Fibroblast of lung (primary cell): ENCODE data around the gene STIM1. TPM values are rescaled to one million over a fixed set of nuclear protein-coding genes. Genes with fewer than 3 reads are reported as not detected.
A peak's percentile ranks its signal among the peaks of the same experiment; 100 is the strongest.

Experiments used
- DNase-seq, 2 donors: peaks; one replicate each; pipeline versions ENCODE4 v3.0.0 to v3.0.0-alpha.2; 2010; ENCODE audit warnings: low read depth in 2 of 2
- H2AFZ ChIP-seq: 2 replicates; pipeline ENCODE4 v1.5.1; 2012; ENCODE audit warnings: low read length, control low read depth, inconsistent platforms
- H3K27ac ChIP-seq: 2 replicates; pipeline ENCODE4 v1.5.1; 2011; ENCODE audit warnings: low read length, control low read depth; ENCODE audit not compliant: insufficient read depth
- H3K27me3 ChIP-seq: 2 replicates; pipeline ENCODE4 v1.5.1; 2011; ENCODE audit warnings: mild to moderate bottlenecking, low read length; ENCODE audit not compliant: control insufficient read depth, insufficient read depth
- H3K36me3 ChIP-seq: 2 replicates; pipeline ENCODE4 v1.5.1; 2011; ENCODE audit warnings: low read length; ENCODE audit not compliant: control insufficient read depth, insufficient read depth
- H3K4me1 ChIP-seq: 2 replicates; pipeline ENCODE4 v1.5.1; 2011; ENCODE audit warnings: low read length; ENCODE audit not compliant: control insufficient read depth, insufficient read depth; ENCODE audit errors: extremely low read depth
- H3K4me2 ChIP-seq: 2 replicates; pipeline ENCODE4 v1.5.1; 2011; ENCODE audit warnings: low read length, control low read depth; ENCODE audit not compliant: insufficient read depth; ENCODE audit errors: extremely low read depth
- H3K4me3 ChIP-seq, 4 experiments: fragments of 200-600 bp in 1 of 4; sonication (generic) in 1 of 4; replicated peaks in 1 of 4; 2 replicates each; pipeline ENCODE4 v1.5.1; 2011 to 2016; ENCODE audit warnings: low read length in 4 of 4, low read depth in 3 of 4, mild to moderate bottlenecking in 3 of 4, control low read depth in 2 of 4, inconsistent platforms in 1 of 4, mixed read lengths in 1 of 4; ENCODE audit not compliant: insufficient read depth in 1 of 4; ENCODE audit errors: control extremely low read depth in 1 of 4
- H3K79me2 ChIP-seq: 2 replicates; pipeline ENCODE4 v1.5.1; 2012; ENCODE audit warnings: mild to moderate bottlenecking, low read length, inconsistent platforms; ENCODE audit not compliant: control insufficient read depth, insufficient read depth
- H3K9ac ChIP-seq: 2 replicates; pipeline ENCODE4 v1.5.1; 2011; ENCODE audit warnings: mild to moderate bottlenecking, low read length, control low read depth; ENCODE audit not compliant: insufficient read depth
- H3K9me3 ChIP-seq: 2 replicates; pipeline ENCODE4 v1.5.1; 2012; ENCODE audit warnings: low read depth, low read length; ENCODE audit not compliant: control insufficient read depth, insufficient read depth
- H4K20me1 ChIP-seq: 2 replicates; pipeline ENCODE4 v1.5.1; 2011; ENCODE audit warnings: low read length; ENCODE audit not compliant: control insufficient read depth, insufficient read depth; ENCODE audit errors: extremely low read depth
- EZH2 ChIP-seq: IDR thresholded peaks from 2 replicates; pipeline ENCODE4 v1.5.1; 2012; ENCODE audit warnings: low read length, control low read depth, mild to moderate bottlenecking; ENCODE audit errors: missing control alignments
- polyA plus RNA-seq, 2 donors: library from polyadenylated mRNA; depleted of rRNA in 1 of 2; stranded (reverse) in 1 of 2; unstranded in 1 of 2; fragments of >200 nt; gene quantifications; 2 replicates each; pipeline ENCODE4 v1.2.1, GENCODE V29; 2011 to 2012; ENCODE audit warnings: missing spikeins in 1 of 2
- total RNA-seq: library from RNA; depleted of rRNA; stranded (reverse); fragments of >200 nt; gene quantifications from 2 replicates; pipeline ENCODE4 v1.2.1, GENCODE V29; 2014
- TF ChIP-seq, protein P1 (sequence below), 2 donors: IDR thresholded peaks in 1 of 2; conservative IDR thresholded peaks in 1 of 2; 1 replicate in 1 of 2; 2 replicates in 1 of 2; pipeline ENCODE4 v1.5.1; 2011 to 2012; ENCODE audit warnings: low read length in 2 of 2, control low read depth in 1 of 2, inconsistent platforms in 1 of 2, low read depth in 1 of 2, mild to moderate bottlenecking in 1 of 2

The STIM1 gene
- total and polyA plus RNA-seq, 2 donors (not counting 1 experiment from before 2014, with no cell fraction given), result 38.1 to 44.6 TPM

DNA sequence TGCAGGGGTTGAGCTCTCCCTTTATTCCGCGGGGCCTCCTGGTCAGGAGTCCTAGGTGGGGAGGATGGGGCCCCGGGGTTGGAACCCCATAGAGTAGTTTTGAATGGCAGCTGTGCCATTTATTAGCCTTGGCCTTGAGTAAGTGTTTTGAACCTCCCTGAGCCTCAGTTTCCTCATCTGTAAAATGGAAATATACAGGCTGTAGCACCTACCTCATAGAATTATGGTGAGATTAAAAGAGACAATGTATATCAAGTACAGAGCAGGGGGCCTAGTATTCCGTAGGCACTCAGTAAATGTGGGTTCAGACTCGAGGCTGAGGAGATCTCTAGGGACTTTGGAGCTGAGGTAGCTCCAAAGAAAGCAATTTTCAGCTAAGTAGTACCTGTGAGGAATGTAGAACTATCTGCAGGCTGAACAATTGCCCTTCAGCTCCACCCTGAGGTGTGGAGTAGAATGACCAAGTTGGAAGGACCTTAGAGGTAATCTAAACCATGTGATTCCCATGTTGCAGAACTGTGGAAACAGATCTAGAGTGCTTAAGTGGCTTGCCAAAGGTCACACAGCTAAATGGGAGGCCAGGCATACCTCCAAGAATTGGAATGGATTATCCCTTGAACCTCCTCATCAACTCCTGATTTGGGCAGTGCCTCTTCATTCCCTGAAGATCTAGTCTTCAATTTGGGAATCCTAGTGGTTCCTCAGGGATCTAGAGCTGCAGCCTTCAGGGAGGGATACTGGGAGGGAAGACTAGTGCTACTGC lies 46.4 kb upstream of the STIM1 start:
- peak; percentile 33 to 43 for DNase-seq
- peak overlapping the region; percentile 60 for H3K4me2 ChIP-seq
- TF ChIP-seq, protein P1, sequence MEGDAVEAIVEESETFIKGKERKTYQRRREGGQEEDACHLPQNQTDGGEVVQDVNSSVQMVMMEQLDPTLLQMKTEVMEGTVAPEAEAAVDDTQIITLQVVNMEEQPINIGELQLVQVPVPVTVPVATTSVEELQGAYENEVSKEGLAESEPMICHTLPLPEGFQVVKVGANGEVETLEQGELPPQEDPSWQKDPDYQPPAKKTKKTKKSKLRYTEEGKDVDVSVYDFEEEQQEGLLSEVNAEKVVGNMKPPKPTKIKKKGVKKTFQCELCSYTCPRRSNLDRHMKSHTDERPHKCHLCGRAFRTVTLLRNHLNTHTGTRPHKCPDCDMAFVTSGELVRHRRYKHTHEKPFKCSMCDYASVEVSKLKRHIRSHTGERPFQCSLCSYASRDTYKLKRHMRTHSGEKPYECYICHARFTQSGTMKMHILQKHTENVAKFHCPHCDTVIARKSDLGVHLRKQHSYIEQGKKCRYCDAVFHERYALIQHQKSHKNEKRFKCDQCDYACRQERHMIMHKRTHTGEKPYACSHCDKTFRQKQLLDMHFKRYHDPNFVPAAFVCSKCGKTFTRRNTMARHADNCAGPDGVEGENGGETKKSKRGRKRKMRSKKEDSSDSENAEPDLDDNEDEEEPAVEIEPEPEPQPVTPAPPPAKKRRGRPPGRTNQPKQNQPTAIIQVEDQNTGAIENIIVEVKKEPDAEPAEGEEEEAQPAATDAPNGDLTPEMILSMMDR (conservative IDR thresholded peaks at IDR 0.05 in 1 of 2, IDR thresholded peaks at IDR 0.05 in 1 of 2; ENCODE audit: low read depth in 1 of 2, low read length in 2 of 2), result peak; percentile 14 to 22
- TF ChIP-seq EZH2, result no peak
- no peaks in the 10 kb centered on the region for H3K36me3 ChIP-seq
- H3K4me1 ChIP-seq, result no peaks in the 10 kb centered on the region
- no peaks in the 10 kb centered on the region for H4K20me1 ChIP-seq
- peak overlapping the region; percentile 47 to 90 (median 77) for H3K4me3 ChIP-seq
- no peaks in the 10 kb centered on the region for H3K79me2 ChIP-seq
- H3K27ac ChIP-seq, result no peak overlapping the region
- H3K9ac ChIP-seq, result no peak overlapping the region
- H2AFZ ChIP-seq, result peak overlapping the region; percentile 52
- no peaks in the 10 kb centered on the region for H3K9me3 ChIP-seq
- H3K27me3 ChIP-seq, result no peaks in the 10 kb centered on the region

DNA sequence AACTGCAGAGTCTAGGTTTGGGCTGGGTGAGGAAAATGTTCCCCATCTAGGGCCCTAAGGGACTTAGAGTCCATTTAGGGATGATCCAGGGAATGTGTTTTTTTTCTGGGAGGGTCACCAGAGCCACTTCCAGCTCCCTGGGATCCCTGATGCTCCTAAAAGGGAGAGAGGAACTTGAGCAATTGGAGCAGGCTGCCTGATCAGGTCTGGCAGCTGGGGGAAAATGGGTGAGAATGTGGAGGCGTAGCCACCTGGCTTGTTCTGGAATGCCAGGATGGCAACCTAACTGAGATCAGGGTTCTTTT lies 45.9 kb upstream of the STIM1 start:
- H3K79me2 ChIP-seq, result no peaks in the 10 kb centered on the region
- no peak overlapping the region for H3K4me2 ChIP-seq
- H3K4me3 ChIP-seq, result no peak overlapping the region
- TF ChIP-seq EZH2, result no peak
- TF ChIP-seq, protein P1 (conservative IDR thresholded peaks at IDR 0.05 in 1 of 2, IDR thresholded peaks at IDR 0.05 in 1 of 2; ENCODE audit: low read depth in 1 of 2, low read length in 2 of 2), result no peak
- H3K36me3 ChIP-seq, result no peaks in the 10 kb centered on the region
- no peak for DNase-seq
- H3K9ac ChIP-seq, result no peak overlapping the region
- H3K27me3 ChIP-seq, result no peaks in the 10 kb centered on the region
- H3K4me1 ChIP-seq, result no peaks in the 10 kb centered on the region
- no peak overlapping the region for H3K27ac ChIP-seq
- no peaks in the 10 kb centered on the region for H4K20me1 ChIP-seq
- H3K9me3 ChIP-seq, result no peaks in the 10 kb centered on the region
- H2AFZ ChIP-seq, result no peak overlapping the region

DNA sequence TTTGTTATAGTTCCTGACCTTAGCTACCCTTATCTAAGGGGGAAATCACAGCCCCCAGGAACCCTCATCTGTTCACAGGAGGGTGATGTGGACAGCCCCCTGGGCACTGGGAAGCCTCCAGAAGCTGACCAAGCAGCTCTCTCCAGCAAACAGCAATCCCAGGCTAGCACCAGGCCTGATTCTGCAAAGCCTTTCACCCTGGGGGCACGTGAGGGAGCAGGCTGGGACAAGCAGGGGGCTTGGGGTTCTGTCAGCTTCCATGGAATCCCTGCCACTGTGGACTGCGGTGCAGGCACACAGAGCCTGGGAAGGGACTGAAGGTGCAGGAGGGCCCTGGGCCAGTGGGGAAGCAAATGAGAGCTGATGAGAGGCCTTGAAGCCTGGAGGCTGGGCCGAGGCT lies 45.0 kb upstream of the STIM1 start:
- TF ChIP-seq, protein P1 (conservative IDR thresholded peaks at IDR 0.05 in 1 of 2, IDR thresholded peaks at IDR 0.05 in 1 of 2; ENCODE audit: low read depth in 1 of 2, low read length in 2 of 2), result no peak
- no peak for TF ChIP-seq EZH2
- no peak overlapping the region for H3K9ac ChIP-seq
- no peak overlapping the region for H2AFZ ChIP-seq
- H3K36me3 ChIP-seq, result no peaks in the 10 kb centered on the region
- no peaks in the 10 kb centered on the region for H4K20me1 ChIP-seq
- no peaks in the 10 kb centered on the region for H3K4me1 ChIP-seq
- H3K27me3 ChIP-seq, result no peaks in the 10 kb centered on the region
- no peak overlapping the region for H3K27ac ChIP-seq
- H3K4me3 ChIP-seq, result no peak overlapping the region
- no peaks in the 10 kb centered on the region for H3K79me2 ChIP-seq
- DNase-seq, result no peak
- H3K9me3 ChIP-seq, result no peaks in the 10 kb centered on the region
- H3K4me2 ChIP-seq, result no peak overlapping the region
